Measurements from ENCODE around the gene ACOX3.

ACOX3 gene

GRCh38 chr4:8332891-8333331 is 107.6 kb downstream of the ACOX3 start:
- DNase-seq = no peak

GRCh38 chr4:8332038-8332857 is 108.3 kb downstream of the ACOX3 start:
- no peak for DNase-seq

GRCh38 chr4:8331575-8331955 is 109.0 kb downstream of the ACOX3 start:
- no peak for DNase-seq

GRCh38 chr4:8330821-8331574 is 109.5 kb downstream of the ACOX3 start:
- no peak for DNase-seq

GRCh38 chr4:8329859-8330761 is 110.4 kb downstream of the ACOX3 start:
- no peak for DNase-seq

GRCh38 chr4:8329560-8329858 is 111.0 kb downstream of the ACOX3 start:
- no peak for DNase-seq

- DNase-seq = no peak
Observed at GRCh38 chr4:8328866-8329559, 111.5 kb downstream of the ACOX3 start.

GRCh38 chr4:8328456-8328855 is 112.1 kb downstream of the ACOX3 start:
- DNase-seq = no peak

- no peak for DNase-seq
Observed at GRCh38 chr4:8326206-8326605, 114.3 kb downstream of the ACOX3 start.

- no peak for DNase-seq
Observed at GRCh38 chr4:8325291-8325973, 115.1 kb downstream of the ACOX3 start.

- DNase-seq = no peak
Observed at GRCh38 chr4:8324640-8325239, 115.8 kb downstream of the ACOX3 start.

- DNase-seq = no peak
Observed at GRCh38 chr4:8323947-8324555, 116.5 kb downstream of the ACOX3 start.

GRCh38 chr4:8322794-8323704 is 117.5 kb downstream of the ACOX3 start:
- no peak for DNase-seq

- DNase-seq = no peak
Observed at GRCh38 chr4:8321771-8322170, 118.8 kb downstream of the ACOX3 start.

GRCh38 chr4:8321220-8321619 is 119.3 kb downstream of the ACOX3 start:
- DNase-seq = no peak

- no peak for DNase-seq
Observed at GRCh38 chr4:8320386-8320750, 120.2 kb downstream of the ACOX3 start.

- no peak for DNase-seq
Observed at GRCh38 chr4:8319731-8320385, 120.7 kb downstream of the ACOX3 start.

- DNase-seq = no peak
Observed at GRCh38 chr4:8319061-8319460, 121.5 kb downstream of the ACOX3 start.

- DNase-seq = no peak
Observed at GRCh38 chr4:8318509-8318908, 122.0 kb downstream of the ACOX3 start.

GRCh38 chr4:8317474-8317873 is 123.0 kb downstream of the ACOX3 start:
- no peak for DNase-seq
